SJCRH30 (cell line): ENCODE results near the gene RAX. TPM values are rescaled to one million over a fixed set of nuclear protein-coding genes. Genes with fewer than 3 reads are reported as not detected.
"Not testable (repeated sequence)": the region's sequence is repeated elsewhere in the genome, so short reads cannot be mapped to it uniquely, and the experiment has no call there.

Experiments
- DNase-seq, 2 experiments: peaks; one replicate each; pipeline ENCODE4 v3.0.0-alpha.2; 2015 to 2020
- H3K27ac ChIP-seq: fragments of 250-450 bp; sonication (Bioruptor Pico); 2 replicates; pipeline ENCODE4 v1.5.1; 2020; ENCODE audit warnings: mild to moderate bottlenecking, moderate library complexity
- H3K27me3 ChIP-seq: fragments of 250-450 bp; sonication (Bioruptor Pico); 2 replicates; pipeline ENCODE4 v1.5.1; 2020; ENCODE audit warnings: mild to moderate bottlenecking, moderate library complexity
- H3K36me3 ChIP-seq: fragments of 250-450 bp; sonication (Bioruptor Pico); 2 replicates; pipeline ENCODE4 v1.5.1; 2020; ENCODE audit warnings: mild to moderate bottlenecking, moderate library complexity
- H3K4me1 ChIP-seq: fragments of 250-450 bp; sonication (Bioruptor Pico); 2 replicates; pipeline ENCODE4 v1.5.1; 2020; ENCODE audit warnings: mild to moderate bottlenecking, moderate library complexity
- H3K4me3 ChIP-seq: fragments of 250-450 bp; sonication (Bioruptor Pico); 2 replicates; pipeline ENCODE4 v1.5.1; 2020; ENCODE audit warnings: mild to moderate bottlenecking, moderate library complexity
- H3K9me3 ChIP-seq: fragments of 250-450 bp; sonication (Bioruptor Pico); replicated peaks from 2 replicates; pipeline ENCODE4 v1.5.1; 2020; ENCODE audit warnings: mild to moderate bottlenecking, moderate library complexity
- total RNA-seq: library from RNA; depleted of rRNA; stranded (reverse); fragments of >200 nt; shearing (Covaris generic); gene quantifications from 2 replicates; pipeline ENCODE4 v1.2.3, GENCODE V29; 2014

RAX gene
- total RNA-seq, 1 experiment from 2014 or later: not detected

- H3K27ac ChIP-seq: no peak overlapping the region
- no peaks in the 10 kb centered on the region for H3K9me3 ChIP-seq
- H3K4me3 ChIP-seq: no peak overlapping the region
- no peaks in the 10 kb centered on the region for H3K36me3 ChIP-seq
- no peak for DNase-seq
- H3K27me3 ChIP-seq: no peaks in the 10 kb centered on the region
- H3K4me1 ChIP-seq: no peaks in the 10 kb centered on the region
These were observed 5.6 kb downstream of the RAX start for GRCh38 chr18:59267503-59268126.

GRCh38 chr18:59266886-59267502, 6.3 kb downstream of the RAX start:
- no peak overlapping the region for H3K4me3 ChIP-seq
- DNase-seq: no peak
- H3K27me3 ChIP-seq: no peaks in the 10 kb centered on the region
- no peaks in the 10 kb centered on the region for H3K4me1 ChIP-seq
- no peak overlapping the region for H3K27ac ChIP-seq
- no peaks in the 10 kb centered on the region for H3K9me3 ChIP-seq
- H3K36me3 ChIP-seq: no peaks in the 10 kb centered on the region

GRCh38 chr18:59266459-59266858, 6.8 kb downstream of the RAX start:
- no peak overlapping the region for H3K27ac ChIP-seq
- no peaks in the 10 kb centered on the region for H3K27me3 ChIP-seq
- H3K4me1 ChIP-seq: no peaks in the 10 kb centered on the region

GRCh38 chr18:59265974-59266369, 7.3 kb downstream of the RAX start:
- Histone ChIP-seq H3K36me3 (no peaks in the 10 kb centered on the region), H3K27me3 (no peaks in the 10 kb centered on the region), H3K27ac (no peak overlapping the region), H3K9me3 (no peaks in the 10 kb centered on the region), H3K4me3 (no peak overlapping the region), H3K4me1 (no peaks in the 10 kb centered on the region)
- no peak for DNase-seq

More at GRCh38 chr18:59266459-59266858, 6.8 kb downstream of the RAX start:
- DNase-seq: no peak
- H3K36me3 ChIP-seq: no peaks in the 10 kb centered on the region
- no peaks in the 10 kb centered on the region for H3K9me3 ChIP-seq
- no peak overlapping the region for H3K4me3 ChIP-seq

GRCh38 chr18:59265246-59265973, 7.8 kb downstream of the RAX start:
- no peaks in the 10 kb centered on the region for H3K9me3 ChIP-seq
- no peaks in the 10 kb centered on the region for H3K36me3 ChIP-seq
- DNase-seq: no peak
- no peaks in the 10 kb centered on the region for H3K27me3 ChIP-seq
- no peak overlapping the region for H3K4me3 ChIP-seq
- H3K27ac ChIP-seq: no peak overlapping the region
- H3K4me1 ChIP-seq: no peaks in the 10 kb centered on the region

GRCh38 chr18:59264651-59265245, 8.5 kb downstream of the RAX start:
- H3K4me1 ChIP-seq: no peaks in the 10 kb centered on the region
- H3K36me3 ChIP-seq: no peaks in the 10 kb centered on the region
- no peak overlapping the region for H3K27ac ChIP-seq
- H3K4me3 ChIP-seq: no peak overlapping the region
- DNase-seq: no peak
- no peaks in the 10 kb centered on the region for H3K27me3 ChIP-seq
- H3K9me3 ChIP-seq: no peaks in the 10 kb centered on the region

GRCh38 chr18:59264121-59264571, 9.1 kb downstream of the RAX start:
- Histone ChIP-seq H3K4me1 (no peaks in the 10 kb centered on the region), H3K9me3 (no peaks in the 10 kb centered on the region), H3K4me3 (no peak overlapping the region), H3K27me3 (no peaks in the 10 kb centered on the region), H3K27ac (no peak overlapping the region), H3K36me3 (no peaks in the 10 kb centered on the region)
- DNase-seq: no peak

- H3K4me1 ChIP-seq: no peaks in the 10 kb centered on the region
These were observed 9.6 kb downstream of the RAX start for GRCh38 chr18:59263661-59264060.

GRCh38 chr18:59262243-59262642, 11.0 kb downstream of the RAX start:
- H3K4me1 ChIP-seq, H3K27ac ChIP-seq, DNase-seq, H3K27me3 ChIP-seq, H3K36me3 ChIP-seq, H3K4me3 ChIP-seq, H3K9me3 ChIP-seq: not testable (repeated sequence)

More at GRCh38 chr18:59263661-59264060, 9.6 kb downstream of the RAX start:
- Histone ChIP-seq H3K36me3 (no peaks in the 10 kb centered on the region), H3K4me3 (no peak overlapping the region), H3K27ac (no peak overlapping the region), H3K27me3 (no peaks in the 10 kb centered on the region), H3K9me3 (no peaks in the 10 kb centered on the region)
- DNase-seq: no peak

GRCh38 chr18:59261842-59262241, 11.4 kb downstream of the RAX start:
- not testable (repeated sequence) for H3K4me1 ChIP-seq, H3K27me3 ChIP-seq, H3K4me3 ChIP-seq

GRCh38 chr18:59255491-59255890, 17.8 kb downstream of the RAX start:
- H3K27ac ChIP-seq, H3K4me1 ChIP-seq, H3K36me3 ChIP-seq, H3K4me3 ChIP-seq, DNase-seq, H3K27me3 ChIP-seq, H3K9me3 ChIP-seq: not testable (repeated sequence)

More at GRCh38 chr18:59261842-59262241, 11.4 kb downstream of the RAX start:
- DNase-seq, H3K27ac ChIP-seq, H3K9me3 ChIP-seq, H3K36me3 ChIP-seq: not testable (repeated sequence)

- no peak overlapping the region for H3K27ac ChIP-seq
- no peaks in the 10 kb centered on the region for H3K4me1 ChIP-seq
- no peaks in the 10 kb centered on the region for H3K36me3 ChIP-seq
- no peaks in the 10 kb centered on the region for H3K27me3 ChIP-seq
- peak; percentile 11 to 47 for DNase-seq
- H3K9me3 ChIP-seq: no peaks in the 10 kb centered on the region
- H3K4me3 ChIP-seq: no peak overlapping the region
These were observed 24.0 kb downstream of the RAX start for GRCh38 chr18:59249199-59249774.

GRCh38 chr18:59246796-59247195, 26.5 kb downstream of the RAX start:
- Histone ChIP-seq H3K4me3 (no peak overlapping the region), H3K9me3 (no peaks in the 10 kb centered on the region), H3K27me3 (no peaks in the 10 kb centered on the region), H3K27ac (no peak overlapping the region), H3K36me3 (no peaks in the 10 kb centered on the region), H3K4me1 (no peaks in the 10 kb centered on the region)
- no peak for DNase-seq

- H3K4me3 ChIP-seq: no peak overlapping the region
- no peaks in the 10 kb centered on the region for H3K9me3 ChIP-seq
- H3K36me3 ChIP-seq: no peaks in the 10 kb centered on the region
- no peaks in the 10 kb centered on the region for H3K4me1 ChIP-seq
- no peak overlapping the region for H3K27ac ChIP-seq
- no peaks in the 10 kb centered on the region for H3K27me3 ChIP-seq
- DNase-seq: no peak
These were observed 30.3 kb downstream of the RAX start for GRCh38 chr18:59242906-59243305.

GRCh38 chr18:59239642-59240041, 33.6 kb downstream of the RAX start:
- DNase-seq: no peak
- H3K27ac ChIP-seq: no peak overlapping the region
- H3K9me3 ChIP-seq: no peaks in the 10 kb centered on the region
- no peak overlapping the region for H3K4me3 ChIP-seq
- H3K27me3 ChIP-seq: no peaks in the 10 kb centered on the region
- H3K4me1 ChIP-seq: no peaks in the 10 kb centered on the region
- H3K36me3 ChIP-seq: no peaks in the 10 kb centered on the region
